GM12878 (cell line): Measurements from ENCODE around the gene NINJ1. TPM values are rescaled to one million over a fixed set of nuclear protein-coding genes. Genes with fewer than 3 reads are reported as not detected.

Experiments used
- ATAC-seq: fragments of 200-7000 bp; cut with Tn5 transposase; 3 replicates; pipeline ENCODE4 v1.9.1; 2020; ENCODE audit warnings: mild to moderate bottlenecking, moderate library complexity
- BruUV-seq: library from RNA; stranded (reverse); fragments of 400-500 nt; replicated peaks from 2 replicates; lab custom pipeline; 2021; lab: Mats Ljungman, UMichigan
- CTCF ChIA-PET: fragments of 300-600 bp; sonication (Branson Sonifier 250); formaldehyde crosslinking; extraction: SDS; loops from one replicate; lab custom pipeline; 2021; ENCODE audit warnings: inconsistent platforms; lab: Yijun Ruan, JAX
- POLR2A ChIA-PET: fragments of 350-600 bp; formaldehyde crosslinking; extraction: SDS; loops from one replicate; lab custom pipeline; 2021; ENCODE audit warnings: inconsistent platforms; lab: Charles Lee
- RAD21 ChIA-PET: fragments of 300-600 bp; sonication (Branson Sonifier 250); formaldehyde crosslinking; loops from one replicate; lab custom pipeline; 2023; ENCODE audit warnings: antibody characterized with exemption; ENCODE audit not compliant: unreplicated experiment; lab: Charles Lee
- SMC1A ChIA-PET: fragments of 300-600 bp; sonication (Branson Sonifier 250); formaldehyde crosslinking; loops from one replicate; lab custom pipeline; 2023; ENCODE audit not compliant: unreplicated experiment, uncharacterized antibody; lab: Charles Lee
- DNase-seq: peaks from one replicate; pipeline ENCODE4 v3.0.0-alpha.2; 2011; ENCODE audit warnings: low read depth, low spot score
- FAIRE-seq: peaks from 3 replicates; lab custom pipeline; 2011; peaks lifted over from hg19 to GRCh38; lab: Jason Lieb, UNC
- H2AFZ ChIP-seq: 2 replicates; pipeline ENCODE4 v1.6.0; 2011; ENCODE audit warnings: low read depth, low read length, control low read depth; ENCODE audit not compliant: control insufficient read depth
- H3K27ac ChIP-seq: 2 replicates; pipeline ENCODE4 v1.5.1; 2011; ENCODE audit warnings: control low read depth; ENCODE audit not compliant: control insufficient read depth, insufficient read depth
- H3K27me3 ChIP-seq, 2 experiments: replicated peaks in 1 of 2; 2 replicates each; pipeline versions ENCODE4 v1.6.0 to v1.6.1; 2011; ENCODE audit warnings: low read length in 1 of 2; ENCODE audit not compliant: control insufficient read depth in 2 of 2, insufficient read depth in 2 of 2
- H3K36me3 ChIP-seq, 2 experiments: 2 replicates each; pipeline ENCODE4 v1.5.1; 2011; ENCODE audit warnings: low read length in 1 of 2; ENCODE audit not compliant: control insufficient read depth in 2 of 2, insufficient read depth in 2 of 2
- H3K4me1 ChIP-seq: 2 replicates; pipeline ENCODE4 v1.6.1; 2011; ENCODE audit warnings: mild to moderate bottlenecking, low read length, moderate library complexity, mixed read lengths; ENCODE audit not compliant: control insufficient read depth, insufficient read depth
- H3K4me2 ChIP-seq: 2 replicates; pipeline ENCODE4 v1.6.0; 2011; ENCODE audit warnings: control low read depth; ENCODE audit not compliant: control insufficient read depth, insufficient read depth
- H3K4me3 ChIP-seq: fragments of 200-600 bp; sonication (generic); 2 replicates; pipeline ENCODE4 v1.5.1; 2016
- H3K79me2 ChIP-seq: 2 replicates; pipeline ENCODE4 v1.6.0; 2011; ENCODE audit warnings: low read length; ENCODE audit not compliant: control insufficient read depth, insufficient read depth
- H3K9ac ChIP-seq: 2 replicates; pipeline ENCODE4 v1.8.0; 2011; ENCODE audit warnings: low read length, control low read depth, mixed read lengths; ENCODE audit not compliant: control insufficient read depth, insufficient read depth
- H3K9me3 ChIP-seq: replicated peaks from 3 replicates; pipeline ENCODE4 v1.5.1; 2011; ENCODE audit warnings: mild to moderate bottlenecking, low read length; ENCODE audit not compliant: control insufficient read depth, insufficient read depth
- H4K20me1 ChIP-seq: 2 replicates; pipeline ENCODE4 v1.6.0; 2011; ENCODE audit not compliant: control insufficient read depth, insufficient read depth
- BHLHE40 ChIP-seq, 2 experiments: fragments of 450-650 bp in 1 of 2; IDR thresholded peaks; 2 replicates each; pipeline ENCODE4 v1.6.1; 2011 to 2017; ENCODE audit warnings: low read depth in 2 of 2, borderline replicate concordance in 1 of 2, improper control_type of control experiment in 1 of 2, low read length in 1 of 2, mild to moderate bottlenecking in 1 of 2
- CEBPB ChIP-seq, 2 experiments: fragments of 150-350 bp in 1 of 2; IDR thresholded peaks; 2 replicates each; pipeline ENCODE4 v1.6.1; 2012 to 2014; ENCODE audit warnings: low read depth in 2 of 2, low read length in 2 of 2, borderline replicate concordance in 1 of 2, inconsistent platforms in 1 of 2
- PML ChIP-seq: IDR thresholded peaks from 2 replicates; pipeline ENCODE4 v1.6.1; 2012; ENCODE audit warnings: low read length, inconsistent platforms
- POLR2A ChIP-seq: IDR thresholded peaks from 2 replicates; pipeline ENCODE4 v1.6.1; 2011; ENCODE audit warnings: low read depth, mild to moderate bottlenecking, low read length
- RFX5 ChIP-seq: IDR thresholded peaks from 2 replicates; pipeline ENCODE4 v1.6.1; 2011; ENCODE audit warnings: low read depth, low read length, improper control_type of control experiment
- SUZ12 ChIP-seq: fragments of 200-600 bp; sonication (generic); IDR thresholded peaks from one replicate; pipeline ENCODE4 v1.6.1; 2018; ENCODE audit warnings: antibody characterized with exemption, mild to moderate bottlenecking; ENCODE audit not compliant: unreplicated experiment
- WGBS: methylation state at CpG from one replicate; pipeline ENCODE4 v1.1.6; 2016; ENCODE audit warnings: low lambda C conversion rate; ENCODE audit not compliant: insufficient replicate concordance, insufficient coverage; ENCODE audit errors: missing lambda C conversion rate; 5-methylcytosine and 5-hydroxymethylcytosine counted together
- in situ Hi-C: fragments of 300-500 bp; cut with MboI; formaldehyde crosslinking; loops from 9 replicates; pipeline ENCODE4 v1.14.3; 2018; ENCODE audit warnings: mixed read lengths
- intact Hi-C: fragments of 100-400 bp; cut with micrococcal nuclease; formaldehyde crosslinking; loops from one replicate; pipeline ENCODE4 v1.14.2; 2022; ENCODE audit not compliant: unreplicated experiment
- polyA plus RNA-seq, 11 experiments: library from polyadenylated mRNA; depleted of rRNA in 4 of 11; unstranded in 6 of 11; stranded (reverse) in 5 of 11; fragments of >200 nt; fragmentation: Nextera tagmentation in 4 of 11; fragmentation: Illumina TruSeq in 1 of 11; extraction: Ambion mirVana in 4 of 11; extraction: Trizol in 1 of 11; gene quantifications; 1 replicate in 1 of 11; 2 replicates in 10 of 11; pipeline versions ENCODE4 v1.2.1 to v1.2.3, GENCODE V29; 2011 to 2016; ENCODE audit warnings: inconsistent platforms in 2 of 11, missing spikeins in 2 of 11, low read depth in 1 of 11
- total RNA-seq, 4 experiments: library from RNA; depleted of rRNA in 3 of 4; stranded (reverse); fragments of >200 nt in 3 of 4; fragmentation: Illumina TruSeq in 1 of 4; extraction: Trizol in 1 of 4; gene quantifications; 2 replicates each; pipeline versions ENCODE4 v1.2.1 to v1.2.3, GENCODE V29; 2013 to 2021
- TF ChIP-seq, protein P1 (sequence below): fragments of 450-650 bp; formaldehyde crosslinking; IDR thresholded peaks from 2 replicates; pipeline ENCODE4 v1.4.0; 2020; ENCODE audit warnings: mild to moderate bottlenecking, moderate library complexity

The NINJ1 gene
- total and polyA plus RNA-seq, 10 of the 15 experiments (the other 5 are each of a cell fraction or from before 2014, with no cell fraction given), result 0.64 to 33.5 (median 17.1) TPM

DNA sequence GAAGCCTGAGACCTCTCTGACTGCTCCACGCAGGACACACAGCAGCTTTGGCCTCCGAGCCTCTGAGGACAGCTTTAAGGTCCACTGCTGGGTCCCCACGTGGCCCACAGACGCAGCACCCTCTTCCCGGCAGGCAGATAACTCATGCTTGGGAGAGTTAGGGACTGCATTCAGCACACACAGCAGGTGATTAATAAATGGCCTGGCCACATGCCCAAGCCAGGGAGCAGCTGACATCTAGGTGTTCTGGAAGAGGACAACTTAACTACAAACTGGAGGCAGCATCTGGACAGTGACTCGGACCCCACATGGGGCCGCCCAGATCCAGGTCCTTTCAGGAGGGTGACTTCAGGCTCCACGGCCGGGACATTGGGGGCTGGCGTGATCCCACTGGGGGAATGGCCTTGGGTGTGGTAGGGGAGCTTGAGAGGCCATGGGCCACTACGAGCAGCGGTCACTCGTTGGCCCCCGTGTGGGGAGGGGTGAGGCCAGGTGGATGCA lies 11.3 kb downstream of the NINJ1 start:
- H4K20me1 ChIP-seq, result no peaks in the 10 kb centered on the region
- POLR2A ChIA-PET, result no interaction called here
- no peaks in the 10 kb centered on the region for H3K79me2 ChIP-seq
- TF ChIP-seq, protein P1, sequence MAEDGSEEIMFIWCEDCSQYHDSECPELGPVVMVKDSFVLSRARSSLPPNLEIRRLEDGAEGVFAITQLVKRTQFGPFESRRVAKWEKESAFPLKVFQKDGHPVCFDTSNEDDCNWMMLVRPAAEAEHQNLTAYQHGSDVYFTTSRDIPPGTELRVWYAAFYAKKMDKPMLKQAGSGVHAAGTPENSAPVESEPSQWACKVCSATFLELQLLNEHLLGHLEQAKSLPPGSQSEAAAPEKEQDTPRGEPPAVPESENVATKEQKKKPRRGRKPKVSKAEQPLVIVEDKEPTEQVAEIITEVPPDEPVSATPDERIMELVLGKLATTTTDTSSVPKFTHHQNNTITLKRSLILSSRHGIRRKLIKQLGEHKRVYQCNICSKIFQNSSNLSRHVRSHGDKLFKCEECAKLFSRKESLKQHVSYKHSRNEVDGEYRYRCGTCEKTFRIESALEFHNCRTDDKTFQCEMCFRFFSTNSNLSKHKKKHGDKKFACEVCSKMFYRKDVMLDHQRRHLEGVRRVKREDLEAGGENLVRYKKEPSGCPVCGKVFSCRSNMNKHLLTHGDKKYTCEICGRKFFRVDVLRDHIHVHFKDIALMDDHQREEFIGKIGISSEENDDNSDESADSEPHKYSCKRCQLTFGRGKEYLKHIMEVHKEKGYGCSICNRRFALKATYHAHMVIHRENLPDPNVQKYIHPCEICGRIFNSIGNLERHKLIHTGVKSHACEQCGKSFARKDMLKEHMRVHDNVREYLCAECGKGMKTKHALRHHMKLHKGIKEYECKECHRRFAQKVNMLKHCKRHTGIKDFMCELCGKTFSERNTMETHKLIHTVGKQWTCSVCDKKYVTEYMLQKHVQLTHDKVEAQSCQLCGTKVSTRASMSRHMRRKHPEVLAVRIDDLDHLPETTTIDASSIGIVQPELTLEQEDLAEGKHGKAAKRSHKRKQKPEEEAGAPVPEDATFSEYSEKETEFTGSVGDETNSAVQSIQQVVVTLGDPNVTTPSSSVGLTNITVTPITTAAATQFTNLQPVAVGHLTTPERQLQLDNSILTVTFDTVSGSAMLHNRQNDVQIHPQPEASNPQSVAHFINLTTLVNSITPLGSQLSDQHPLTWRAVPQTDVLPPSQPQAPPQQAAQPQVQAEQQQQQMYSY (CRISPR knock-in tag), result no peak
- TF ChIP-seq PML, result no peak
- no peak for TF ChIP-seq CEBPB (IDR thresholded peaks at IDR 0.05; ENCODE audit: borderline replicate concordance in 1 of 2, low read depth in 2 of 2, low read length in 2 of 2)
- TF ChIP-seq SUZ12, result no peak
- no peak for TF ChIP-seq RFX5
- no peak for TF ChIP-seq BHLHE40 (IDR thresholded peaks at IDR 0.05; ENCODE audit: borderline replicate concordance in 1 of 2, low read depth in 2 of 2, low read length in 1 of 2)
- no peak for TF ChIP-seq POLR2A
- WGBS, result 80% methylated on average over 14 of the region's 14 CpGs
- RAD21 ChIA-PET, result no interaction called here
- in situ Hi-C loops, result no loop called here
- H3K4me1 ChIP-seq, result peaks cover 15% of the 10 kb centered on the region
- BruUV-seq, result no TSS peak
- no peak overlapping the region for H3K9ac ChIP-seq
- SMC1A ChIA-PET, result no interaction called here
- H2AFZ ChIP-seq, result no peak overlapping the region
- no peak overlapping the region for H3K4me2 ChIP-seq
- no peak overlapping the region for H3K4me3 ChIP-seq
- no peaks in the 10 kb centered on the region for H3K27me3 ChIP-seq
- ATAC-seq (no peak), DNase-seq (no peak), FAIRE-seq (no peak)
- intact Hi-C loops, result no loop called here
- CTCF ChIA-PET, result no interaction called here
- no peak overlapping the region for H3K27ac ChIP-seq
- H3K36me3 ChIP-seq, result peaks cover 0 to 9% of the 10 kb centered on the region in 2 experiments; a peak in 2 of 4 replicates
- H3K9me3 ChIP-seq, result no peaks in the 10 kb centered on the region
